KOPT-K1 (cell line): ENCODE measurements around the gene GDF3.
"Not testable (repeated sequence)": the region's sequence is repeated elsewhere in the genome, so short reads cannot be mapped to it uniquely, and the experiment has no call there.

Experiments used
- H3K27ac ChIP-seq: fragments of 200-600 bp; sonication (generic); 2 replicates; pipeline ENCODE4 v1.5.1; 2016; ENCODE audit warnings: antibody characterized with exemption, mild to moderate bottlenecking, low read depth, low read length; ENCODE audit not compliant: poor library complexity, severe bottlenecking
- H3K36me3 ChIP-seq: fragments of 200-600 bp; sonication (generic); 2 replicates; pipeline ENCODE4 v1.5.1; 2017; ENCODE audit warnings: antibody characterized with exemption, mild to moderate bottlenecking, low read length, moderate library complexity; ENCODE audit not compliant: insufficient read depth
- H3K9me3 ChIP-seq: fragments of 200-600 bp; sonication (generic); 2 replicates; pipeline ENCODE4 v1.5.1; 2017; ENCODE audit warnings: antibody characterized with exemption, low read length, mild to moderate bottlenecking; ENCODE audit not compliant: insufficient read depth, poor library complexity, severe bottlenecking

The GDF3 gene

GRCh38 chr12:7695566-7696197, at the start of gene GDF3:
GDF3 (minus strand) TSS chr12:7695775; CDS start chr12:7695728, 47 bp downstream.
- no peak within 1 kb of the TSS for H3K27ac ChIP-seq
- no peaks in the 10 kb centered on the region for H3K9me3 ChIP-seq

GRCh38 chr12:7732993-7733392, 37.4 kb upstream of the GDF3 start:
- Histone ChIP-seq H3K9me3 (no peaks in the 10 kb centered on the region), H3K27ac (no peak overlapping the region), H3K36me3 (no peaks in the 10 kb centered on the region)

More at GRCh38 chr12:7695566-7696197, at the start of gene GDF3:
- H3K36me3 ChIP-seq, result no peaks in the 10 kb centered on the region

- H3K27ac ChIP-seq, result no peak overlapping the region
- no peaks in the 10 kb centered on the region for H3K36me3 ChIP-seq
- no peaks in the 10 kb centered on the region for H3K9me3 ChIP-seq
These were observed 35.9 kb upstream of the GDF3 start for GRCh38 chr12:7731486-7731885.

GRCh38 chr12:7730984-7731383, 35.4 kb upstream of the GDF3 start:
- H3K9me3 ChIP-seq, H3K27ac ChIP-seq, H3K36me3 ChIP-seq: not testable (repeated sequence)

GRCh38 chr12:7729746-7730145, 34.2 kb upstream of the GDF3 start:
- H3K9me3 ChIP-seq, result no peaks in the 10 kb centered on the region
- H3K36me3 ChIP-seq, result no peaks in the 10 kb centered on the region
- H3K27ac ChIP-seq, result no peak overlapping the region

GRCh38 chr12:7723926-7724325, 28.4 kb upstream of the GDF3 start:
- Histone ChIP-seq H3K27ac (no peak overlapping the region), H3K9me3 (no peaks in the 10 kb centered on the region), H3K36me3 (no peaks in the 10 kb centered on the region)

- no peak overlapping the region for H3K27ac ChIP-seq
- H3K36me3 ChIP-seq, result no peaks in the 10 kb centered on the region
- H3K9me3 ChIP-seq, result no peaks in the 10 kb centered on the region
These were observed 24.6 kb upstream of the GDF3 start for GRCh38 chr12:7719946-7720730.

- Histone ChIP-seq H3K36me3 (no peaks in the 10 kb centered on the region), H3K9me3 (no peaks in the 10 kb centered on the region)
These were observed 20.8 kb upstream of the GDF3 start for GRCh38 chr12:7716381-7716780.

GRCh38 chr12:7712841-7713442, 17.4 kb upstream of the GDF3 start:
- Histone ChIP-seq H3K36me3 (no peaks in the 10 kb centered on the region), H3K9me3 (no peaks in the 10 kb centered on the region), H3K27ac (no peak overlapping the region)

More at GRCh38 chr12:7716381-7716780, 20.8 kb upstream of the GDF3 start:
- no peak overlapping the region for H3K27ac ChIP-seq

- Histone ChIP-seq H3K36me3 (no peaks in the 10 kb centered on the region), H3K9me3 (no peaks in the 10 kb centered on the region), H3K27ac (no peak within 1 kb of the TSS)
These were observed 15.6 kb upstream of the GDF3 start, which contains the start of gene DPPA3 for GRCh38 chr12:7711133-7711532. DPPA3 (plus strand) TSS chr12:7711433; CDS start chr12:7711571, 138 bp downstream.

GRCh38 chr12:7709969-7710675, 14.5 kb upstream of the GDF3 start:
- Histone ChIP-seq H3K27ac (no peak overlapping the region), H3K36me3 (no peaks in the 10 kb centered on the region), H3K9me3 (no peaks in the 10 kb centered on the region)

GRCh38 chr12:7705846-7706245, 10.3 kb upstream of the GDF3 start:
- no peaks in the 10 kb centered on the region for H3K36me3 ChIP-seq
- H3K27ac ChIP-seq, result no peak overlapping the region
- H3K9me3 ChIP-seq, result no peaks in the 10 kb centered on the region

GRCh38 chr12:7695237-7695560, 376 bp downstream of the GDF3 start:
- Histone ChIP-seq H3K27ac (no peak overlapping the region), H3K9me3 (no peaks in the 10 kb centered on the region), H3K36me3 (no peaks in the 10 kb centered on the region)

GRCh38 chr12:7694556-7695236, 879 bp downstream of the GDF3 start:
- Histone ChIP-seq H3K9me3 (no peaks in the 10 kb centered on the region), H3K27ac (no peak overlapping the region), H3K36me3 (no peaks in the 10 kb centered on the region)

GRCh38 chr12:7693793-7694192, 1.8 kb downstream of the GDF3 start:
- Histone ChIP-seq H3K27ac (no peak overlapping the region), H3K9me3 (no peaks in the 10 kb centered on the region), H3K36me3 (no peaks in the 10 kb centered on the region)
